Hepatocyte (in vitro differentiated cells): ENCODE measurements around the gene RPS23.

Source experiments
- EZH2 ChIP-seq: fragments of 200-600 bp; sonication (generic); IDR thresholded peaks from 2 replicates; pipeline ENCODE4 v1.6.1; 2016; ENCODE audit warnings: antibody characterized with exemption, mild to moderate bottlenecking, borderline replicate concordance
- TF ChIP-seq, protein P1 (sequence below): fragments of 200-600 bp; sonication (generic); IDR thresholded peaks from 2 replicates; pipeline ENCODE4 v1.5.1; 2016; ENCODE audit warnings: antibody characterized with exemption, mild to moderate bottlenecking; ENCODE audit not compliant: poor library complexity

DNA sequence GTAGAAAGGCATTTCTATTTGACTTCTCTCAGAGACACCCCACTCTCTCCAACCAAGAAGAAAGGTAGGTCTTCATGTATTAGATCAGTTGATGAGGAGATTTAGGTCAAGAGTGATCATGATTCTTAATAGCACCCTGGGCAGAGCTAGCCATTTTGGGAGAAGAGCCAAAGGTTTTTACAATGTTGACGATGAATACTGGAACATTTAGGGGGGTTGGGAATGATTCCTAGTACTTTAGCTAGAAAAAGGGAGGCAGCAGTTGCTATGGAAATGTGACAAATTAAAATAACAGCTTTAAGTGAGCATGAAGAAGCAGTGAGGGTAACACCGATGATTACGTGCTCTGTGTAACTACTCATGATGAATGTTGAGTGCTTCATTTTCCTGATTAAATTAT, 9.5 kb upstream of the RPS23 start:
- TF ChIP-seq, protein P1, sequence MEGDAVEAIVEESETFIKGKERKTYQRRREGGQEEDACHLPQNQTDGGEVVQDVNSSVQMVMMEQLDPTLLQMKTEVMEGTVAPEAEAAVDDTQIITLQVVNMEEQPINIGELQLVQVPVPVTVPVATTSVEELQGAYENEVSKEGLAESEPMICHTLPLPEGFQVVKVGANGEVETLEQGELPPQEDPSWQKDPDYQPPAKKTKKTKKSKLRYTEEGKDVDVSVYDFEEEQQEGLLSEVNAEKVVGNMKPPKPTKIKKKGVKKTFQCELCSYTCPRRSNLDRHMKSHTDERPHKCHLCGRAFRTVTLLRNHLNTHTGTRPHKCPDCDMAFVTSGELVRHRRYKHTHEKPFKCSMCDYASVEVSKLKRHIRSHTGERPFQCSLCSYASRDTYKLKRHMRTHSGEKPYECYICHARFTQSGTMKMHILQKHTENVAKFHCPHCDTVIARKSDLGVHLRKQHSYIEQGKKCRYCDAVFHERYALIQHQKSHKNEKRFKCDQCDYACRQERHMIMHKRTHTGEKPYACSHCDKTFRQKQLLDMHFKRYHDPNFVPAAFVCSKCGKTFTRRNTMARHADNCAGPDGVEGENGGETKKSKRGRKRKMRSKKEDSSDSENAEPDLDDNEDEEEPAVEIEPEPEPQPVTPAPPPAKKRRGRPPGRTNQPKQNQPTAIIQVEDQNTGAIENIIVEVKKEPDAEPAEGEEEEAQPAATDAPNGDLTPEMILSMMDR: no peak
- TF ChIP-seq EZH2: no peak
